SK-N-SH (cell line): ENCODE data around the gene THSD4.

Experiments used
- ELF1 ChIP-seq: IDR thresholded peaks from 2 replicates; pipeline ENCODE4 v1.4.0; 2012
- EP300 ChIP-seq, 2 experiments: IDR thresholded peaks; 2 replicates each; pipeline versions ENCODE4 v1.4.0 to v1.6.1; 2012; ENCODE audit warnings: borderline replicate concordance in 1 of 2, low read depth in 1 of 2, low read length in 1 of 2
- EZH2phosphoT487 ChIP-seq: fragments of 200-600 bp; sonication (generic); IDR thresholded peaks from 2 replicates; pipeline ENCODE4 v1.6.1; 2017; ENCODE audit warnings: low read depth, mixed run types, mild to moderate bottlenecking, antibody characterized with exemption, moderate library complexity, borderline replicate concordance
- MXI1 ChIP-seq: IDR thresholded peaks from 2 replicates; pipeline ENCODE4 v1.6.1; 2012; ENCODE audit warnings: mild to moderate bottlenecking, low read depth, low read length, improper control_type of control experiment
- POLR2AphosphoS5 ChIP-seq: IDR thresholded peaks from 2 replicates; pipeline ENCODE4 v1.6.1; 2012; ENCODE audit warnings: low read depth, low read length
- RAD21 ChIP-seq: IDR thresholded peaks from 2 replicates; pipeline ENCODE4 v1.6.1; 2012; ENCODE audit warnings: mild to moderate bottlenecking, low read length
- RXRA ChIP-seq: IDR thresholded peaks from 2 replicates; pipeline ENCODE4 v1.4.0; 2012; ENCODE audit warnings: low read depth, mild to moderate bottlenecking, borderline replicate concordance
- YY1 ChIP-seq: IDR thresholded peaks from 2 replicates; pipeline ENCODE4 v1.4.0; 2012; ENCODE audit warnings: low read depth, mild to moderate bottlenecking
- TF ChIP-seq, protein P1 (sequence below): IDR thresholded peaks from 2 replicates; pipeline ENCODE4; 2012
- TF ChIP-seq, protein P2 (sequence below): fragments of 200-600 bp; sonication (generic); IDR thresholded peaks from 2 replicates; pipeline ENCODE4 v1.6.1; 2017; ENCODE audit warnings: antibody characterized with exemption, mild to moderate bottlenecking, moderate library complexity
- TF ChIP-seq, protein P3 (sequence below): fragments of 150-350 bp; IDR thresholded peaks from 2 replicates; pipeline ENCODE4 v1.6.1; 2017; ENCODE audit warnings: antibody characterized with exemption, low read length, low read depth, borderline replicate concordance

DNA sequence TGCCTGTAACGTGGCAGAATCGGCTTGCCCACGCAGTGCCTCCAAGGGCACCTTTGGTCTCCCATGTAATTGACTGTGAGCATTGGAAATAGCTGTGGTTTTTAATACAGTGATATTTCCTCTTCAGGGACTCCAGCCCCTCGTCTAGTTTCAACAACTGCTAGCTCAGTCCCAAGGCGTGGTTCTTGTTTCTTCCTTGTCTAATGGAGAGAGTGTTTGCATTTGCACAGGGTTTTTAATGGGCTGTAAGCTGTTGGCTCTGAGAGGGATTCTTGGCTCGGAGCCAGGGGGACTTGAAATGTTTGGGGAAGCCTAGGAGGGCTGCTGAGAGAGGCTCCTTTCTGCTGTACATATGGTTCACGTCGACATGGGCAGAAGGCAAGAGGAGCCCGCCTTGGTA lies 86.2 kb downstream of the THSD4 start:
- TF ChIP-seq ELF1 (no peak), YY1 (no peak), RXRA (no peak), EP300 (IDR thresholded peaks at IDR 0.05; ENCODE audit: borderline replicate concordance in 1 of 2, low read depth in 1 of 2, low read length in 1 of 2) (no peak), EZH2phosphoT487 (no peak), MXI1 (no peak), POLR2AphosphoS5 (no peak), RAD21 (no peak)
- TF ChIP-seq, protein P1, sequence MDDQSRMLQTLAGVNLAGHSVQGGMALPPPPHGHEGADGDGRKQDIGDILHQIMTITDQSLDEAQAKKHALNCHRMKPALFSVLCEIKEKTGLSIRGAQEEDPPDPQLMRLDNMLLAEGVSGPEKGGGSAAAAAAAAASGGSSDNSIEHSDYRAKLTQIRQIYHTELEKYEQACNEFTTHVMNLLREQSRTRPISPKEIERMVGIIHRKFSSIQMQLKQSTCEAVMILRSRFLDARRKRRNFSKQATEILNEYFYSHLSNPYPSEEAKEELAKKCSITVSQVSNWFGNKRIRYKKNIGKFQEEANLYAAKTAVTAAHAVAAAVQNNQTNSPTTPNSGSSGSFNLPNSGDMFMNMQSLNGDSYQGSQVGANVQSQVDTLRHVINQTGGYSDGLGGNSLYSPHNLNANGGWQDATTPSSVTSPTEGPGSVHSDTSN: no peak
- TF ChIP-seq, protein P2, sequence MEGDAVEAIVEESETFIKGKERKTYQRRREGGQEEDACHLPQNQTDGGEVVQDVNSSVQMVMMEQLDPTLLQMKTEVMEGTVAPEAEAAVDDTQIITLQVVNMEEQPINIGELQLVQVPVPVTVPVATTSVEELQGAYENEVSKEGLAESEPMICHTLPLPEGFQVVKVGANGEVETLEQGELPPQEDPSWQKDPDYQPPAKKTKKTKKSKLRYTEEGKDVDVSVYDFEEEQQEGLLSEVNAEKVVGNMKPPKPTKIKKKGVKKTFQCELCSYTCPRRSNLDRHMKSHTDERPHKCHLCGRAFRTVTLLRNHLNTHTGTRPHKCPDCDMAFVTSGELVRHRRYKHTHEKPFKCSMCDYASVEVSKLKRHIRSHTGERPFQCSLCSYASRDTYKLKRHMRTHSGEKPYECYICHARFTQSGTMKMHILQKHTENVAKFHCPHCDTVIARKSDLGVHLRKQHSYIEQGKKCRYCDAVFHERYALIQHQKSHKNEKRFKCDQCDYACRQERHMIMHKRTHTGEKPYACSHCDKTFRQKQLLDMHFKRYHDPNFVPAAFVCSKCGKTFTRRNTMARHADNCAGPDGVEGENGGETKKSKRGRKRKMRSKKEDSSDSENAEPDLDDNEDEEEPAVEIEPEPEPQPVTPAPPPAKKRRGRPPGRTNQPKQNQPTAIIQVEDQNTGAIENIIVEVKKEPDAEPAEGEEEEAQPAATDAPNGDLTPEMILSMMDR: no peak
- TF ChIP-seq, protein P3, sequence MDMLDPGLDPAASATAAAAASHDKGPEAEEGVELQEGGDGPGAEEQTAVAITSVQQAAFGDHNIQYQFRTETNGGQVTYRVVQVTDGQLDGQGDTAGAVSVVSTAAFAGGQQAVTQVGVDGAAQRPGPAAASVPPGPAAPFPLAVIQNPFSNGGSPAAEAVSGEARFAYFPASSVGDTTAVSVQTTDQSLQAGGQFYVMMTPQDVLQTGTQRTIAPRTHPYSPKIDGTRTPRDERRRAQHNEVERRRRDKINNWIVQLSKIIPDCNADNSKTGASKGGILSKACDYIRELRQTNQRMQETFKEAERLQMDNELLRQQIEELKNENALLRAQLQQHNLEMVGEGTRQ: no peak
